HG03097 (cell line): ENCODE measurements around the gene NAB1.
A peak's percentile ranks its signal among the peaks of the same experiment; 100 is the strongest.
"Not testable (repeated sequence)": the region's sequence is repeated elsewhere in the genome, so short reads cannot be mapped to it uniquely, and the experiment has no call there.

ENCODE experiments used
- ATAC-seq: cut with Tn5 transposase; IDR thresholded peaks from one replicate; pipeline ENCODE4 v1.9.1; 2021; ENCODE audit not compliant: unreplicated experiment, low FRiP score

Gene NAB1, protein sequence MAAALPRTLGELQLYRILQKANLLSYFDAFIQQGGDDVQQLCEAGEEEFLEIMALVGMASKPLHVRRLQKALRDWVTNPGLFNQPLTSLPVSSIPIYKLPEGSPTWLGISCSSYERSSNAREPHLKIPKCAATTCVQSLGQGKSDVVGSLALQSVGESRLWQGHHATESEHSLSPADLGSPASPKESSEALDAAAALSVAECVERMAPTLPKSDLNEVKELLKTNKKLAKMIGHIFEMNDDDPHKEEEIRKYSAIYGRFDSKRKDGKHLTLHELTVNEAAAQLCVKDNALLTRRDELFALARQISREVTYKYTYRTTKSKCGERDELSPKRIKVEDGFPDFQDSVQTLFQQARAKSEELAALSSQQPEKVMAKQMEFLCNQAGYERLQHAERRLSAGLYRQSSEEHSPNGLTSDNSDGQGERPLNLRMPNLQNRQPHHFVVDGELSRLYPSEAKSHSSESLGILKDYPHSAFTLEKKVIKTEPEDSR

DNA sequence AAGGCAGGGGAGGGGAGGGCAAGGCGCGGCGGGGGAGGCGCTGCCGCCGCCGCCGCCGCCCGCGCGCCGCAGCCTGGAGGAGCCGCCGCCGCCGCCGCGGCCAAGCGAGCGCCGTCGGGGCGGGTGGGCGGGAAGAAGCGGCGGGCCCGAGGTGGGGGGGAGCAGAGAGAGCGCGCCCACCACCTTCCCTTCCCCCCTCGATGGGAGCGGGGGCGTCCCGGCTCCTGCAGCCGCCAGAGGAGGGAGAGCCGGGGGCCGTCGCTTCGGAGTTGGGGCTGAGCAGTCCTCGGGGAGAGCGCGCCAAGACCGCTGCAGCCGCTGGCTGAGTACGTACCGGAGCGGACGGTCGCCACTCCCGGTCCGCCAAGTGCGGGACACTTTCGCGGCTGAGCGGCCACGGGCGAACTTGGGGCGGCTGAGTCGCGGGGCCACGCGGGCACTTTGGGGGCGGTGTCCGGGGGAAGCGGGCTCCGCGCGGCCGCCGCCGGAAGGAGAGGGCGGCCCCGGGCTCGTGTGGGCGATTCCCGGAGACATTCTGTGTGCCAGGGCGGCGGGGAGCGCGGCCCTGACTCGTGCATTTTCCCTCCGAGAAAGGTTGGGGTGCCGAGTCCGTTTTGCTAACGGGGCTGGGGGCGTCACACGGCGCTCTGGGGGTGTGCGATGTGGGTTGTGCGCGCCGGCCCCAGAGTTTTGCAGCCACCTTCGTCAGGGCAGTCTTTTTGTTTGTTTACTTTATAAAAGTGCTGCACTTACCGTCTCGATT, at the start of gene NAB1:
Gene NAB1 (plus strand): TSS at position 49 of the 763 bp plus-strand sequence. CDS start 10,094 bp downstream, outside the sequence.
- peak; percentile 46 for ATAC-seq

DNA sequence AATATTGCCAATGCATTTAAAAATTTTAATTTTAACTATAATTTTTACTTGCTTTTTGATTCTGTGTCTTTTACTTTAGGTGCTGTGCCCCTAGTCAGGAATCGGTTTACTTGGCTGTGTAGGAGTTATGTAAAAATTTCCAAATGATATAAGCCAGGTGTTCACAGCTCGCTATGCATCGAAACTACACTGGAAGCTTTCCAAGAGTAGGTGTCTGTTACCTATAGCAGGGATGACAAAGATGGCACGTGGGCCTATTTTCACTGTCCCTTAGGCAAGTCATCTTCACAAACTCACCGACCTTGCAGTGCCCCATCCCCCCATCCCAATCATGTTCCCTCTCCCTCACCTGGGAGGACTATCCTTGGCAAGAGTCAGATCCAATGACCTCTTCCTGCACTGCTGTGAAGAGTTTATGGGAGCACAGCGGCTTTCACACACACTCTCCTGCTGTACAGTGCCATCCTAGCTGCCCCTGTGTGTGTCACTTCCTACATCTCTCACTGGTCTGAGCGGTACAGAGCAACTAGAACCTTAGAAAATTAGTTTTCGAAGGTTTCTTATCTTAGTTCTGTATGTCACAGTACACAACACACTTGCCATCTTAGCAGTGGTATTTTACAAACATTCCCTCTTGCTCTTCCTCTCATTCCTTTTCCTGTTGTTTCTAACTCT, 49.2 kb upstream of the NAB1 start:
- no peak for ATAC-seq

DNA sequence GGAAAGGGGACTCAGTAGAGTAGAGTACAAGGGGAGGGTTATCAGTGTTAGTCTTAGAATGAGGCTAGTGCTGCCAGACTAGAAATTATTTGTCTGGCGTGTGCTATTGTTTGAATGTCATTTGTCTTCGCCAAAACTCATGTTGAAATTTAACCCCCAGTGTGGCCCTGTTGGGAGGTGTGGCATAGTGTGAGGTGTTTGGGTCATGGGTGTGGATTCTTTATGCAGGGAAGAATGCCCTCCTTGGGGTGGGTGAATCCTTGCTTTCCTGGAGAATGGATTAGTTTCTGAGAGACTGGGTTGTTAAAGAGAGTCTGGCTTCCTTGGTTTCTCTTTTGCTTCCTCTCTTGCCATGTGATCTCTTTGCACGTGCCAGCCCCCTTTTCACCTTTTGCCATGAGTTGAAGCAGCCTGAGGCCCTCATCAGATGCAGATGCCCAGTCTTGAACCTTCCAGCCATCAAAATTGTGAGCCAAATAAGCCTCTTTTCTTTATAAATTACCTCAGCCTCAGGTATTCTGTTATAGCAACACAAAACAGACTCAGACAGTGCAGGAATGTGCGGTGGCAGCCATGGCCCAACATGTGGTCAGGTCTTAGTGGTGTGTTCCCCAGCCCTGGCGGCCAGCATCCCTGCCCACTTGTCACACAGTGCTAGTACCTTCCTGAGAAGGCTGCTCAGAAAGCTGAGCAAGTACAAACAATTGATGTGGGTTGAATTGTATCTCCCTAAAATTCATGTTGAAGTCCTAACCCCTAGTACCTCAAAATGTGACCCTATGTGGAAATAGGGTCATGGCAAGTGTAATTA, 48.4 kb upstream of the NAB1 start:
- ATAC-seq: no peak

DNA sequence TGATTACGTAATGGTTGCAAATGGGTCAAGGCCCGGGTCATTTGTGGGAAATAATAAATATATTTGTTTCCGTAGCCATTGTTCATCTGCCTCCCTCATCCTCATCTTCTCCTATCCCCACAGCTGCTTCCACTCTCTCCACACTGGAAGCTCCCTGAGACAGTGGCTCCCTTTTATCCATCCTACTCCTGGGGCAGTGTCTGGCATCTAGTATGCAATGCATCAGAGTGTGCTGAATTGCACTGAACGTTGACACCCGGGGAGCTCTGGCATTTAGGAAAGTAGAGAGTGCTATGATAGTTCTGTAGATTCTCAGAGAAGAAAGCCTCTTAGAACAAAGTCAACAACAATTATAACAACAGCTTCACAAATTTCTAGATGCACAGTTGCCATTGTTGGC, 45.5 kb upstream of the NAB1 start:
- no peak for ATAC-seq

DNA sequence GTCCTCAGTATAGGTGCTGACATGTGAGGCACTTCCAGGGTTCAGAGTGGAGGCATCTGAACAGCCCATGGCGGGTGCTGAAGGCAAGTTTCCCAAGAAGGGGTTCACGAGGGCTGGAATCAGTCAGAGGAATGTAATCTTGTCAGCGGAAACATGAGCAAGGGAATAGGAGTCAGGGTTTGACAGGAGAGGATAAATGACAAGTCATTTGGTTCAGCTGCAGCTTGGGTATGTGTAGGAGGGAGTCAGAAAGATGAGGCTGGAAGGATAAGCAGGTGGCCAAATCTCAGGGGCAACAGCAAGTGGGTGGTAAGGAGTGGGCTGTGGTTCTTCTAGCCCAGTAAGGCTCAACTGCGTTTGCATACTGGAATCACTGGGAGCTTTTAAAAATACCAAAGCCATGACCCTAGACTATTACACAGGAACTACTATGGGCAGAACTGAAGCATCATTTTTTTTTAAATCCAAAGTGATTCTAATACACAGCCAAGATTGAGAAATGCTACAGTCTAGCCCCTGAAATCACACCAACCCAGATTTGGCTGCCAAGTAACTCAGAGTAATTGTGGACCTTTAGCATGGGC, 41.8 kb upstream of the NAB1 start:
- ATAC-seq: no peak

DNA sequence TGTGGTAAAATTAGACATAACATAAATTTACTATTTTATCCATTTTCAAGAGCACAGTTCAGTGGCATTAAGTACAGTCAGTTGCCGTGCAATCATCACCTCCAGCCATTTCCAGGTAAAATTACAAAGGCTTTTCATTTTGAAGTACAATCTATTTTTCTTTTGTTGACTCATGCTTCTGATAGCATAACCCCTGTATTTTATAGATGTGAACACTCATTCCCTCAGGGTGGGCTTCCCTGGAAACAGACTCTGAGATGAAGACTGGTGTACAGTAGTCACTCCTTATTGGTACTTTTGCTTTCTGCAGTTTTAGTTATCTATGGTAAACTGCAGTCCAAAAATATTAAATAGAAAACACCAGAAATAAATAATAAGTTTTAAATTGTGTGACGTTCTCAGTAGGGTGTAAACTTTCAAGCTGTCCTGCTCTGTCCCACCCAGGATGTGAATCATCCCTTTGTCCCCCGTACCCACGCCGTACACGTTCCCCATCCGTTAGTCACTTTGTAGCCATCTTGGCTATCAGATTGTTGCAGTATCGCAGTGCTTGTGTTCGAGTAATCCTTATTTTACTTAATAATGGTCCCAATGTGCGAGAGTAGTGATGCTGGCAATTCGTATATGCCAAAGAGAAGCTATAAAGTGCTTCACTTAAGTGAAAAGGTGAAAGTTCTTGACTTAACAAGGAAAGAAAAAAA, 41.1 kb upstream of the NAB1 start:
- no peak for ATAC-seq

DNA sequence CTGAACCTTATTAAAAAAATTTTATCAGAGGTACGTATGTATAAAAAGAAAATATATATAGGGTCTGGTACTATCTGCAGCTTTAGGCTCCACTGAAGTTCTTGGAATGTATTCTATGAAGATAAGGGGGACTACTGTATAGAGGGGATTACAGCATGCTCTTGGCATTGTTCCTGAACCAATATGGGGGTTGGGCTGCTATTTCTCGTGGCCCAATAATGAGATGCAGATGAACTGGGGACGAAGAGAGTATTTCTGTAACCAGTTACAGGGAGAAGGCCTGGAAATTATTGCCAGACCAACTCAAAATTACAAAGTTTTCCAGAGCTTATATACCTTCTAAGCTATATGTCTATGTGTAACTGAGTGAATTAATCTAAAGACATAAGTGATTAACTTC, 40.0 kb upstream of the NAB1 start:
- ATAC-seq: not testable (repeated sequence)

DNA sequence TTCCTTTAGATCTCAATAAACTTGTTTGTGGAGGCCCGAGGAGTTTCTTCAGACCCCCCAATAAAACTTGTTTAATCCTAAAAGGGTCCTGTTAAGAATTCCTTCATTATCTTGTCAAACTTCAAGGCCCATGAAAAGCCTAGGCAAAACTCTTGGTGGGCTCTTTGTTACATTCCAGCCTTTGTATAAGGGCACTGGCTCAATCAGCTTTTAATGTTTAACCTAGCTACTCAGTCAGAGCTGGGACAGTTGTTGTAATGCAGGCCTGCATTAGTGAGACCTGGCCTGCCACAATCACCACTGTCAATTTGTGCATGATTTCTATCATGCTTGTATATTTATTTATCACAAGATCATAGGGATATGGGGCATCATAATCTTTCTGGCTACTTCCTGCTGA, 39.5 kb upstream of the NAB1 start:
- not testable (repeated sequence) for ATAC-seq

DNA sequence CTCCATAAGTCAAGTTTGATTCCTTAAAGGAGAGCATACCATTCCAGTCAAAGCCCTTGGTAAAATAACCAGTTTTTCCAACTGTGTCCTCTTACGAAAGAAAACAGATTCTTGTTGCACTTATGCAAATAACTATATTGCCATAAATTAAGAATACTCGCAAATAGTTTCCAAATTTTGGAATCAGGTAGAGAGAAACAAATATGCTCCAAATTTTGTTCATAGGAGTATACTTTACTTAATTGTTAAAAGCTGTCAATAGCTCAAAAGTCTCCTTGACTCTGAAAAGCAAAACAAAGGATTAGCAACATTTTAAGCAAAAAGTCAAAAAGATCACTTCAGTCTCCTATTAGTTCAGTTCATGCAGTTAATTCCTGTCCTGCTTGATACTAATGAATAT, 38.4 kb upstream of the NAB1 start:
- not testable (repeated sequence) for ATAC-seq

DNA sequence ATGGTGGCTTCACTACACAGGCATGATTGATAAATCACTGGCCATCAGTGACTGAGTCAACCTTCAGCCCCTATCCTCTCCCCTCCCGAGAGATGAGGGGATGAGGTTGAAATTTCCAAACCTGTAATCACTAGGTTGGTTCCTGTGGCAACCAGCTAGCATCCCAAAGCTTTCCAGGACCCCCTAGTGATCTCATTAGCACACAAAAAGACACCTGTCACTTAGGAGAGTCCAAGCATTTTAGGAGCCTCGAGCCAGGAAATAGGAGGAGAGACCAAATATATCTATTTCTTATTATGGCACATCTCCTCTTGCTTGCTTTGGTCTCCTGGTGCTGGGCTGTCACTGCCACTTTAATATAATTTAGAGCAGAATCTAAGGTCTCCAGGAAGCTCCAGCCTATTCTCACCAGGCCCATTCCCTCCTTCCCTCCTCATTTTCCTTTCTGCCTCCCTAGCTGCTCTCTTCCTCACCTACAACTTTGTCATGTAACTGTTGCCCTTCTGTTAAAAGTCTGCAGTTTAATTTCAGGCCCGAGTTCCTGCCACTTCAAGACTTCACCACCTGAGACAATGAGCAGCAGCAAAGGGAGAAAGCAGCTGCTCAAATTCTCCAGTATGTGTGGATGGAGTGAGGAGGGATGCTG, 33.2 kb upstream of the NAB1 start:
- ATAC-seq: no peak

DNA sequence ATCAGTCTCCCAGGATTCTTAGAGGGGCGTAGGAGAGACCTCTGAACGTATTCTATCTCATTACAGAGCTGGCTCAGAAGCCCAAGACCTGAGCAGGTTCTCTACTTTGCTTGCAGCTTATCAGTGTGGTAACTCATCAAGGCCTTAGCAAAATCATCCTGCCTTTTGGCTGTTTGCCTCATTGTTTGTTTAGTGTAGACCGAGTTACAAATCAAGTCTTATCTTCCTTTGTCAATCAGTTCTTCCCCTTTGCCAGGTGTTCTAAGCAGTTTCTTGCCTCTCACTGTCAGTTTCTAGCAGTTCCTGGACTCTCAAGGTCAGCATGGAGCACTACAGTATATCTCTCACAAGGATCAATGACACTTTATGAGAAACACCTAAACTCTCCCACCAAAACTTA, 30.9 kb upstream of the NAB1 start:
- no peak for ATAC-seq

DNA sequence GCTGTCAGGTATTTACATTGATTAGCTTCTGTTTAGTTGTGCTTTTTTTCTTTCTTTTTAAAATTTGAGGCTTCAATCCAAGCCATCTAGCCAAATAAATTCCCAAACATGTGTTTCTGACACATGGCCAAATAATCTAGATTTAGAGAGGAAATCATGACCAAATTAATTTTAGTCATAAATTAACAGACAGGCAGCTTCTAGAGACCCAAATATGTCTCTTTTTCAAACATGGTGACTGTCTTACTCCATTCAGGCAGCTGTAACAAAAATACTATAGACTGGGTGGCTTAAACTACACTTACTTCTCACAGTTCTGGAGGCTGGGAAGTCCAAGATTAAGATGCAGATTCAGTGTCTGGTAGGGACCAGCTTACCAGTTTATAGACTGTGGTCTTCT, 23.2 kb upstream of the NAB1 start:
- no peak for ATAC-seq

DNA sequence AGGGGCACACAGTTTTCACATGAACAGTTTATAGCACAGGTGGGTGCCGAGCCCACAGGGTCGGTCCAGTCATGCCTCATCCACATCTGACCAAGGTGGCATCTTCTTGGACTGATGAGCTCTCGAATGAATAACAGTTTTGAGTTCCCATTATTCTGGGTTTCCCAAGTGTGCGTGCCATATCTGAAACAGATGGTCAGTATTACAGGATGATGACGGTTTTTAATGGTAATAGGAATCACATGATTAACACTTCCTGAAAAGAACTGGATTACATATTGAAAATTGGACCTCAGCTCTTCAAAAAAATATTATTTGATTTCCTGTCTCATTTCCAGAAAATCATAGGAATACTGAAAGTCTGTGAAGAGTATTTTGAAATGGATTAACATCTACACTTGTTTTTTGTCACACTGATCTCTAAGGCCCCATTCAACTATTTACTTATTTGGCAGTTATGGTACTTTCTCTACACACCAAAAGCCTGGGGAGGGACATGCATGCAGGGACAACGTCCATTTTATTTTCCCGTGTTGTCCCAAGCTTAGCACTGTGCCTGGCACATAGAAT, 22.2 kb upstream of the NAB1 start:
- no peak for ATAC-seq

DNA sequence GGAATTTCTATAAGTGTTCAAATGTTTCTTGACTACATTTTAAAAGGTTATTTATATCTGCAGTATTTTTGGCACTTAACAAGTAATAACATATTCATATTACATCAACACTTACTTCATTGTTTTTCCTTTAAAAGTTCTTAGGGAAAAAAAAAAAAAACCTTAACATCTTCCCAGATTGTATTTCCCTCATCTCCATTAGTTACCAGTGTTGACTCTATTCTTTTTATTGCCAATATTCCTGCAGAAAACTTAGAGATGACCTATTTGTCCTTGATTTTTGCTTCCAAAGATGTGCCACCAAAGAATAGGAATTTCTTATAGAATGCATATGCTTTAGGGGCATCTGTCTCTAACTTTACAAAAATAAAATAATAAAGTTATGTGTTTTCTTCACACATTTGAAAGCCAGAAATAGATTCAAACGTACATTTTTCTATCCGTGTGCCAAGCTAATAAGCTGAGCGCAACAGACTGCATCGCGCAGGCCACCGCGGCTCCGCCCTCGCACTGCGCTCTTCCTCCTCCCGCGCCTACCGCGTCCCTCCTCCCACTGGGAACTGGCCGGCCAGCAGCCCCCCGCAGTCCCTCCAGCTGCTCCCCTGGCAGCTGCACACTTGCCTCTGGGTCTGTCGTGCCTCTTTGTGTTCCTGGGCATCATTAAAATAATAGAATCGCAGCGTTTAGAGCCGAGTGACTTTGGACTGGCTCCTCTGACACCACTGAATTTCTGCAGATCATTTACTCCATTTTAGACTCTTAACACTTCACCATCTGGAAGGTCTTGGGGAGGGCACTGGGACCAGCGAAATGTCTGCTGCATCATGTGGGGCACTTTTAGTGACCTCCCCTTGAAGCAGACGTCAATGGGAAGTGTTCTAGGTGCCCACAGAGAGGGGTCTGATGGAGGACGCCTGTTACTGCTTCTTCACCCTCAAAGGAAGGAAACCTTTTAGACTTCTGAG, 21.2 kb upstream of the NAB1 start:
- ATAC-seq: peak; percentile 84

DNA sequence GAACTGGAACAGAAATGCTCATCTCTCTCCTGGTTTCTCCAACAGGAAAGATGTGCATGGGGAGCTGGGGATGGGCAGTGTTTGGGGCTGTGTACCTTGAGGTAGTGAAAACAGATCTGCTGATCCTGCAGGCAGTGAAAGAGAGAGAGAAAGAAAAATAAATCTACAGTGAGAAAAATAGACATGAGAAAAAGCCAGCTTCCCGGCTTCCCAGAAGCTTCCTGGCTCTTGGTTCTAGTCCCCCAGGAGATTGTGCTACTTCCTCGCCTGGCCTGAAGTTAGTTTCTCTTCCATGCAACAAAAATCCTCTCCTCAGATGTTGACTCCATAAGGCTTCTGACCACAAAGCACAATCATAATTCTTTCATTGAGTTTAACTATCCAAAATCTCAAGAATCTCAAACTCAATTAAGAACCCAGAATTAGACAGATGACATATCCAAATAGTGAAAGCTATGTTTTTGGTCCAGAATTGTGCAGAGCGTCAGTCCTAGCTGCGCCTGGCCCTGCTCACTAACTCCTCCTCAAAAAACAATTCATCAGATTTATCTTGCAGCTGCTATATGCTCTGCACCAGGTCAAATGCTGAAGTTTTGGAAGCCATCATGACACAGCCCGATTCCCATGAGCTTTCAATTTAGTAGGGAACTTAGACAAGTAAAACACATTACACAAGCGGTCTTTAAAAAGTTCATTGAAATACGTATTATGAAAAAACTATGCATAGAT, 20.1 kb upstream of the NAB1 start:
- no peak for ATAC-seq

DNA sequence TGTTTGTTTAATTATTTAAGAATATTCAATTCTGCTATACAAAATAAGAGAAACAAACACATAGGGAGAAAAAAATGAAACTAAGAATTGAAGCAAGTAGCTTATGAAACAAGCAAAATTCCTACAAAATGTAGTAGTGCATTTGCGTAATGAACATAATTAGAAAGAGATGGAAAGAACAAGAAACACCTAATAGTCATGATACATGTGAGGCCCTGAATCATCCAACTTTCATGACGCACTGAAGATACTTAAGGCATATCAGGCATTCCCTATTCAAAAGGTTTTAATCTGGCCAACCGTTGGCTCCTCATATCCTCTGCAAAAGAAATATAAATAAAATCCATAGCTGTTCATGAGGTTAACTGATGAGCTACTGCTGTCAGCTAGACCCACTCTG, 14.5 kb upstream of the NAB1 start:
- ATAC-seq: no peak

DNA sequence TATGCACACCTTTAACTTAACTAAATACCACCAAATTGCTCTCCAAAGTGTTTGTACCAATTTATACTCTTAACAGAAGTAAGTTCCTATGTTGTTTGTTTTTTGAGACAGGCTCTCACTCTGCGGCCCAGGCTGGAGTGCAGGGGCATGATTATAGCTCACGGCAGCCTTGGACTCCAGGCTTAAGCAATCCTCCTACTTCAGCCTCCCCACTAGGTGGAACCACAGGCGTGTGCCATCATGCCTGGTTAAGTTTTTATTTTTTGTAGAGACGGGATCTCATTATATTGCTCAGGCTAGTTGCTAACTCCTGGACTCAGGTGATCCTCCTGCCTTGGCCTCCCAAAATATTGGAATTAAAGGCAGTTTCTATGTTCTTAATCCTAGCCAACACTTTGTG, 13.1 kb upstream of the NAB1 start:
- no peak for ATAC-seq
